Liver (tissue), 9 donors: ENCODE data around the gene PCDHB2. TPM values are rescaled to one million over a fixed set of nuclear protein-coding genes. Genes with fewer than 3 reads are reported as not detected.
"Not testable (repeated sequence)": the region's sequence is repeated elsewhere in the genome, so short reads cannot be mapped to it uniquely, and the experiment has no call there.

Experiments
- DNase-seq: peaks from one replicate; pipeline ENCODE4 v3.0.0-alpha.2; 2017; ENCODE audit warnings: low spot score
- H3K27ac ChIP-seq, 2 donors: one replicate each; pipeline ENCODE4 v1.7.0; 2013; ENCODE audit warnings: inconsistent platforms in 2 of 2, low read length in 2 of 2, control low read depth in 1 of 2, low read depth in 1 of 2, mild to moderate bottlenecking in 1 of 2
- H3K27me3 ChIP-seq, 4 donors: one replicate each; pipeline versions ENCODE4 v1.6.1 to v1.7.0; 2013; ENCODE audit warnings: low read length in 3 of 4, inconsistent platforms in 1 of 4, mild to moderate bottlenecking in 1 of 4, moderate library complexity in 1 of 4; ENCODE audit not compliant: control insufficient read depth in 4 of 4, insufficient read depth in 4 of 4
- H3K36me3 ChIP-seq, 4 donors: one replicate each; pipeline versions ENCODE4 v1.6.1 to v1.7.0; 2013; ENCODE audit warnings: low read length in 3 of 4, mild to moderate bottlenecking in 3 of 4, low read depth in 1 of 4, moderate library complexity in 1 of 4; ENCODE audit not compliant: control insufficient read depth in 4 of 4, insufficient read depth in 3 of 4
- H3K4me1 ChIP-seq, 4 donors: one replicate each; pipeline versions ENCODE4 v1.6.1 to v1.7.0; 2013; ENCODE audit warnings: low read length in 3 of 4, mild to moderate bottlenecking in 3 of 4, moderate library complexity in 1 of 4; ENCODE audit not compliant: control insufficient read depth in 4 of 4, insufficient read depth in 4 of 4
- H3K4me3 ChIP-seq, 3 donors: one replicate each; pipeline versions ENCODE4 v1.6.1 to v1.7.0; 2013; ENCODE audit warnings: low read length in 3 of 3, control low read depth in 1 of 3, low read depth in 1 of 3, mild to moderate bottlenecking in 1 of 3
- H3K9ac ChIP-seq, 2 donors: one replicate each; pipeline ENCODE4 v1.7.0; 2013; ENCODE audit warnings: low read length in 2 of 2, mild to moderate bottlenecking in 2 of 2, moderate library complexity in 2 of 2, control low read depth in 1 of 2, low read depth in 1 of 2
- H3K9me3 ChIP-seq, 4 donors: one replicate each; pipeline versions ENCODE4 v1.6.1 to v1.7.0; 2013; ENCODE audit warnings: low read length in 3 of 4; ENCODE audit not compliant: control insufficient read depth in 4 of 4
- CTCF ChIP-seq: fragments of 150-350 bp; IDR thresholded peaks from 2 replicates; pipeline ENCODE4 v1.5.1; 2017; ENCODE audit warnings: improper control_type of control experiment, low read depth, low read length; ENCODE audit not compliant: missing input control
- FOXA2 ChIP-seq: IDR thresholded peaks from 2 replicates; pipeline ENCODE4 v1.6.1; 2016; ENCODE audit warnings: antibody characterized with exemption
- RAD21 ChIP-seq, 2 donors: IDR thresholded peaks; 2 replicates each; pipeline ENCODE4 v1.6.1; 2016; ENCODE audit warnings: antibody characterized with exemption in 2 of 2, mild to moderate bottlenecking in 2 of 2
- REST ChIP-seq: IDR thresholded peaks from 2 replicates; pipeline ENCODE4 v1.6.1; 2016; ENCODE audit warnings: antibody characterized with exemption, mild to moderate bottlenecking
- SP1 ChIP-seq: IDR thresholded peaks from 2 replicates; pipeline ENCODE4 v1.6.1; 2018; ENCODE audit warnings: antibody characterized with exemption, mild to moderate bottlenecking
- YY1 ChIP-seq: IDR thresholded peaks from 2 replicates; pipeline ENCODE4 v1.6.1; 2016; ENCODE audit warnings: antibody characterized with exemption, mild to moderate bottlenecking
- WGBS: extraction: QIAGEN DNeasy Blood & Tissue Kit; methylation state at CpG from one replicate; pipeline ENCODE4 v1.1.7; 2013; 5-methylcytosine and 5-hydroxymethylcytosine counted together
- polyA plus RNA-seq, 2 donors: library from polyadenylated mRNA; stranded (reverse) in 1 of 2; unstranded in 1 of 2; fragments of 200-250 nt in 1 of 2; fragments of >200 nt in 1 of 2; fragmentation: Nextera tagmentation in 1 of 2; extraction: Ambion mirVana in 1 of 2; gene quantifications; one replicate each; pipeline versions ENCODE4 v1.2.1 to v1.2.3, GENCODE V29; 2013 to 2015
- total RNA-seq, 2 donors: library from RNA; depleted of rRNA; stranded (reverse); fragments of >200 nt; gene quantifications; one replicate each; pipeline ENCODE4 v1.2.3, GENCODE V29; 2014
- TF ChIP-seq, protein P1 (sequence below): IDR thresholded peaks from 2 replicates; pipeline ENCODE4 v1.6.1; 2016; ENCODE audit warnings: antibody characterized with exemption
- donor health status: healthy.
- donor health status: healthy.
- donor health status: healthy.
- donor health status: healthy.
- donor health status: healthy.

PCDHB2 gene
- total and polyA plus RNA-seq, 4 donors = 0.05 to 0.09 (median 0.08) TPM; not detected in 1

- TF ChIP-seq, protein P1, sequence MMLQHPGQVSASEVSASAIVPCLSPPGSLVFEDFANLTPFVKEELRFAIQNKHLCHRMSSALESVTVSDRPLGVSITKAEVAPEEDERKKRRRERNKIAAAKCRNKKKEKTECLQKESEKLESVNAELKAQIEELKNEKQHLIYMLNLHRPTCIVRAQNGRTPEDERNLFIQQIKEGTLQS = no peak
- TF ChIP-seq YY1 = no peak
- TF ChIP-seq SP1 = no peak
- no peak for TF ChIP-seq FOXA2
Measured at GRCh38 chr5:141095263-141095641, 837 bp downstream of the PCDHB2 start (continued).

DNA sequence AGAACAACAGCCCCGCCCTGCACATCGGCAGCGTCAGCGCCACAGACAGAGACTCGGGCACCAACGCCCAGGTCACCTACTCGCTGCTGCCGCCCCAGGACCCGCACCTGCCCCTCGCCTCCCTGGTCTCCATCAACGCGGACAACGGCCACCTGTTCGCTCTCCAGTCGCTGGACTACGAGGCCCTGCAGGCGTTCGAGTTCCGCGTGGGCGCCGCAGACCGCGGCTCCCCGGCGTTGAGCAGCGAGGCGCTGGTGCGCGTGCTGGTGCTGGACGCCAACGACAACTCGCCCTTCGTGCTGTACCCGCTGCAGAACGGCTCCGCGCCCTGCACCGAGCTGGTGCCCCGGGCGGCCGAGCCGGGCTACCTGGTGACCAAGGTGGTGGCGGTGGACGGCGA is 1.8 kb downstream of the PCDHB2 start:
- not testable (repeated sequence) for H3K9ac ChIP-seq, H3K4me1 ChIP-seq, DNase-seq, H3K27ac ChIP-seq, H3K36me3 ChIP-seq, H3K4me3 ChIP-seq
- Histone ChIP-seq H3K9me3 (peaks cover 20 to 71% (median 29%) of the 10 kb centered on the region in 4 donors), H3K27me3 (peaks cover 0 to 12% (median 2%) of the 10 kb centered on the region in 4 donors)
- 31% methylated on average over 30 of the region's 46 CpGs for WGBS

DNA sequence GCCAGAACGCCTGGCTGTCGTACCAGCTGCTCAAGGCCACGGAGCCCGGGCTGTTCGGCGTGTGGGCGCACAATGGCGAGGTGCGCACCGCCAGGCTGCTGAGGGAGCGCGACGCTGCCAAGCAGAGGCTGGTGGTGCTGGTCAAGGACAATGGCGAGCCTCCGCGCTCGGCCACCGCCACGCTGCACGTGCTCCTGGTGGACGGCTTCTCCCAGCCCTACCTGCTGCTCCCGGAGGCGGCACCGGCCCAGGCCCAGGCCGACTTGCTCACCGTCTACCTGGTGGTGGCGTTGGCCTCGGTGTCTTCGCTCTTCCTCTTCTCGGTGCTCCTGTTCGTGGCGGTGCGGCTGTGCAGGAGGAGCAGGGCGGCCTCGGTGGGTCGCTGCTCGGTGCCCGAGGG is 2.2 kb downstream of the PCDHB2 start:
- DNase-seq, H3K9ac ChIP-seq, H3K4me3 ChIP-seq, H3K27ac ChIP-seq, H3K4me1 ChIP-seq, H3K36me3 ChIP-seq: not testable (repeated sequence)
- H3K27me3 ChIP-seq = peaks cover 0 to 12% (median 2%) of the 10 kb centered on the region in 4 donors
- peaks cover 20 to 73% (median 31%) of the 10 kb centered on the region in 4 donors for H3K9me3 ChIP-seq
- WGBS = 26% methylated on average over 32 of the region's 38 CpGs

GRCh38 chr5:141100243-141100805 is 5.9 kb downstream of the PCDHB2 start, which contains the start of gene PCDHB3:
Gene PCDHB3, plus strand, starts transcription at chr5:141100473. Its CDS starts 177 bp downstream, at chr5:141100650.
- H3K27ac ChIP-seq = no peak within 1 kb of the TSS
- H3K9ac ChIP-seq = no peak within 1 kb of the TSS
- peak within 1 kb of the TSS in 2 of 3 donors; percentile 7 to 25 for H3K4me3 ChIP-seq
- H3K4me1 ChIP-seq = no peaks in the 10 kb centered on the region
- no peak for DNase-seq
- 17% methylated on average over 19 of the region's 19 CpGs for WGBS
- H3K27me3 ChIP-seq = peaks cover 0 to 1% (median 0%) of the 10 kb centered on the region in 4 donors
- peaks cover 16 to 43% (median 19%) of the 10 kb centered on the region in 4 donors for H3K9me3 ChIP-seq
- TF ChIP-seq CTCF = peak; percentile 1
- TF ChIP-seq YY1 = no peak
- TF ChIP-seq RAD21 (IDR thresholded peaks at IDR 0.05) = peak in 1 of 2 donors; percentile 17
- TF ChIP-seq, protein P1 = no peak
- TF ChIP-seq REST = no peak
- H3K36me3 ChIP-seq = no peaks in the 10 kb centered on the region
